Measurements from ENCODE around the gene PLCD4. TPM values are rescaled to one million over a fixed set of nuclear protein-coding genes. Genes with fewer than 3 reads are reported as not detected.

Gene PLCD4
- total RNA-seq, 120 experiments from 2014 or later: 2.4 to 17.0 (median 6.2) TPM

Other genes with a start within 250 kb of the PLCD4 start
- 10 to 100 TPM in 90 of 120 experiments, 1 to 10 TPM in 30; 2.6 to 76.0 (median 19.2) TPM for gene SLC11A1, start 225.6 kb upstream of the PLCD4 start, total RNA-seq
- 10 to 100 TPM; 25.1 to 85.9 (median 45.2) TPM for gene CTDSP1, start 208.0 kb upstream of the PLCD4 start, total RNA-seq
- gene VIL1, start 188.8 kb upstream of the PLCD4 start, total RNA-seq: under 1 TPM in 5 of 120 experiments, not detected in 115; 0.08 to 0.44 (median 0.26) TPM
- 10 to 100 TPM; 15.0 to 42.8 (median 26.7) TPM for gene USP37, start 39.5 kb upstream of the PLCD4 start, total RNA-seq
- 10 to 100 TPM; 27.4 to 52.0 (median 37.4) TPM for gene CNOT9, start 39.1 kb upstream of the PLCD4 start, total RNA-seq
- gene ZNF142, start 51.7 kb downstream of the PLCD4 start, total RNA-seq: 10 to 100 TPM; 32.6 to 56.7 (median 43.4) TPM
- gene BCS1L, start 51.8 kb downstream of the PLCD4 start, total RNA-seq: 10 to 100 TPM; 21.5 to 56.6 (median 35.8) TPM
- 10 to 100 TPM; 13.3 to 46.1 (median 29.1) TPM for gene RNF25, start 64.1 kb downstream of the PLCD4 start, total RNA-seq
- gene STK36, start 64.2 kb downstream of the PLCD4 start, total RNA-seq: 100 to 1,000 TPM in 18 of 120 experiments, 10 to 100 TPM in 102; 35.1 to 141 (median 75.9) TPM
- 100 to 1,000 TPM in 1 of 120 experiments, 10 to 100 TPM in 119; 19.5 to 103 (median 40.4) TPM for gene TTLL4, start 102.9 kb downstream of the PLCD4 start, total RNA-seq
- gene CYP27A1, start 174.2 kb downstream of the PLCD4 start, total RNA-seq: 100 to 1,000 TPM in 1 of 120 experiments, 10 to 100 TPM in 119; 12.4 to 139 (median 33.9) TPM
- under 1 TPM in 2 of 120 experiments, not detected in 118; 0.44 to 0.60 TPM for gene PRKAG3, start 223.9 kb downstream of the PLCD4 start, total RNA-seq